MCF 10A (cell line): ENCODE results near the gene TGFBR1. TPM values are rescaled to one million over a fixed set of nuclear protein-coding genes. Genes with fewer than 3 reads are reported as not detected.

Experiments
- BruUV-seq: library from RNA; stranded (reverse); fragments of 400-500 nt; replicated peaks from 2 replicates; lab custom pipeline; 2021; lab: Mats Ljungman, UMichigan
- CTCF ChIA-PET: fragments of 300-600 bp; sonication (Branson Sonifier 250); formaldehyde crosslinking; extraction: SDS; loops from one replicate; lab custom pipeline; 2021; ENCODE audit warnings: antibody characterized with exemption, inconsistent platforms; lab: Yijun Ruan, JAX
- POLR2A ChIA-PET: fragments of 300-600, 350-650 bp; sonication (Branson Sonifier 250); formaldehyde crosslinking; extraction: SDS; loops from one replicate; lab custom pipeline; 2020; ENCODE audit warnings: antibody characterized with exemption, inconsistent platforms; lab: Yijun Ruan, JAX
- DNase-seq: peaks from one replicate; pipeline ENCODE4 v3.0.0-alpha.2; 2018; ENCODE audit not compliant: unreplicated experiment
- H3K27ac Mint-ChIP-seq: one replicate; pipeline ENCODE4 v1.8.0; 2022; ENCODE audit warnings: mild to moderate bottlenecking, low read depth, mixed read lengths; ENCODE audit not compliant: unreplicated experiment
- H3K27me3 Mint-ChIP-seq: one replicate; pipeline ENCODE4 v1.8.0; 2022; ENCODE audit warnings: mixed read lengths; ENCODE audit not compliant: insufficient read depth, unreplicated experiment
- H3K36me3 Mint-ChIP-seq: one replicate; pipeline ENCODE4 v1.8.0; 2022; ENCODE audit warnings: mild to moderate bottlenecking, moderate library complexity, mixed read lengths; ENCODE audit not compliant: insufficient read depth, unreplicated experiment
- H3K4me1 Mint-ChIP-seq: one replicate; pipeline ENCODE4 v1.8.0; 2022; ENCODE audit warnings: mixed read lengths; ENCODE audit not compliant: insufficient read depth, unreplicated experiment
- H3K4me3 Mint-ChIP-seq: one replicate; pipeline ENCODE4 v1.8.0; 2022; ENCODE audit warnings: mild to moderate bottlenecking, moderate library complexity, mixed read lengths; ENCODE audit not compliant: unreplicated experiment
- H3K9me3 Mint-ChIP-seq: one replicate; pipeline ENCODE4 v1.8.0; 2022; ENCODE audit warnings: mixed read lengths; ENCODE audit not compliant: unreplicated experiment
- CTCF ChIP-seq: fragments of 200-600 bp; IDR thresholded peaks from one replicate; pipeline ENCODE4 v1.8.0; 2022; ENCODE audit warnings: antibody characterized with exemption, mild to moderate bottlenecking; ENCODE audit not compliant: unreplicated experiment
- intact Hi-C: fragments of 100-400 bp; cut with micrococcal nuclease; formaldehyde crosslinking; loops from 2 replicates; pipeline ENCODE4 v1.14.1; 2022
- total RNA-seq: library from RNA; stranded (reverse); gene quantifications from 2 replicates; pipeline ENCODE4 v1.2.3, GENCODE V29; 2022

TGFBR1 gene
- total RNA-seq, 1 experiment from 2014 or later, result 27.6 TPM

GRCh38 chr9:99072040-99072394, 32.9 kb upstream of the TGFBR1 start:
- TF ChIP-seq CTCF, result no peak
- no peak overlapping the region for H3K27ac Mint-ChIP-seq
- H3K36me3 Mint-ChIP-seq, result no peaks in the 10 kb centered on the region
- POLR2A ChIA-PET, result no interaction called here
- DNase-seq, result no peak
- H3K4me3 Mint-ChIP-seq, result no peak overlapping the region
- no TSS peak for BruUV-seq
- CTCF ChIA-PET, result interaction anchor here (0.7 kb wide), 1 partner anchor 69 kb away, joined by 3 read pairs; no protein-coding TSS in a partner anchor
- intact Hi-C loops, result no loop called here
- no peaks in the 10 kb centered on the region for H3K4me1 Mint-ChIP-seq
- H3K9me3 Mint-ChIP-seq, result no peaks in the 10 kb centered on the region
- peaks cover 1% of the 10 kb centered on the region for H3K27me3 Mint-ChIP-seq

- no peak overlapping the region for H3K27ac Mint-ChIP-seq
- no peak for DNase-seq
- TF ChIP-seq CTCF, result no peak
- no peaks in the 10 kb centered on the region for H3K9me3 Mint-ChIP-seq
- no TSS peak for BruUV-seq
- no peaks in the 10 kb centered on the region for H3K36me3 Mint-ChIP-seq
- no peak overlapping the region for H3K4me3 Mint-ChIP-seq
- H3K27me3 Mint-ChIP-seq, result peaks cover 12% of the 10 kb centered on the region
- POLR2A ChIA-PET, result no interaction called here
- CTCF ChIA-PET, result interaction anchor here (0.5 kb wide), 1 partner anchor 1351 kb away, joined by 3 read pairs; no protein-coding TSS in a partner anchor
- no peaks in the 10 kb centered on the region for H3K4me1 Mint-ChIP-seq
- intact Hi-C loops, result no loop called here
These were observed 31.6 kb upstream of the TGFBR1 start for GRCh38 chr9:99073347-99073746.

- Mint-ChIP-seq H3K4me1 (no peaks in the 10 kb centered on the region), H3K4me3 (no peak overlapping the region), H3K36me3 (no peaks in the 10 kb centered on the region), H3K9me3 (no peaks in the 10 kb centered on the region), H3K27ac (no peak overlapping the region), H3K27me3 (peaks cover 21% of the 10 kb centered on the region)
- TF ChIP-seq CTCF, result no peak
- DNase-seq, result no peak
- ChIA-PET POLR2A (no interaction called here), CTCF (no interaction called here)
- no TSS peak for BruUV-seq
- intact Hi-C loops, result no loop called here
These were observed 30.7 kb upstream of the TGFBR1 start for GRCh38 chr9:99073985-99074901.

- Mint-ChIP-seq H3K4me1 (no peaks in the 10 kb centered on the region), H3K27ac (no peak overlapping the region), H3K27me3 (peaks cover 28% of the 10 kb centered on the region), H3K36me3 (no peaks in the 10 kb centered on the region), H3K9me3 (no peaks in the 10 kb centered on the region), H3K4me3 (no peak overlapping the region)
- DNase-seq, result no peak
- ChIA-PET CTCF (no interaction called here), POLR2A (no interaction called here)
- intact Hi-C loops, result no loop called here
- no peak for TF ChIP-seq CTCF
- BruUV-seq, result no TSS peak
These were observed 30.0 kb upstream of the TGFBR1 start for GRCh38 chr9:99074902-99075245.
